HCT116 (cell line): ENCODE measurements around the gene SERHL2. TPM values are rescaled to one million over a fixed set of nuclear protein-coding genes. Genes with fewer than 3 reads are reported as not detected.

Source experiments
- ATAC-seq: fragments of 200-7000 bp; cut with Tn5 transposase; 2 replicates; pipeline ENCODE4 v1.9.1; 2020; ENCODE audit warnings: mild to moderate bottlenecking, moderate library complexity
- BruUV-seq: library from RNA; stranded (reverse); fragments of 400-500 nt; replicated peaks from 2 replicates; lab custom pipeline; 2021; lab: Mats Ljungman, UMichigan
- CTCF ChIA-PET: fragments of 300-600 bp; sonication (Branson Sonifier 250); formaldehyde crosslinking; loops from one replicate; lab custom pipeline; 2021; ENCODE audit warnings: antibody characterized with exemption; lab: Charles Lee
- POLR2A ChIA-PET: fragments of 300-600, 350-600 bp; sonication (Branson Sonifier 250); formaldehyde crosslinking; loops from one replicate; lab custom pipeline; 2021; ENCODE audit warnings: antibody characterized with exemption; lab: Charles Lee
- RAD21 ChIA-PET, 2 experiments: fragments of 300-600 bp; sonication (Branson Sonifier 250); formaldehyde crosslinking; loops; one replicate each; lab custom pipeline; 2023; ENCODE audit warnings: low total read pairs in 2 of 2; ENCODE audit not compliant: uncharacterized antibody in 2 of 2, unreplicated experiment in 2 of 2, low non-redundant PET in 1 of 2; lab: Charles Lee
- DNase-seq: peaks from one replicate; pipeline ENCODE4 v3.0.0-alpha.2; 2010; ENCODE audit warnings: low read depth, low spot score
- H2AFZ ChIP-seq: fragments of 200-600 bp; shearing (Covaris generic), sonication (generic); 2 replicates; pipeline ENCODE4 v1.6.1; 2017; ENCODE audit warnings: low read depth, mixed run types, mixed read lengths, antibody characterized with exemption, low read length; ENCODE audit not compliant: poor library complexity, severe bottlenecking
- H3K27ac ChIP-seq: 2 replicates; pipeline ENCODE4 v1.5.1; 2012; ENCODE audit warnings: low read depth, low read length
- H3K27me3 ChIP-seq: fragments of 200-600 bp; sonication (generic); 2 replicates; pipeline ENCODE4 v1.6.1; 2016; ENCODE audit warnings: mixed run types, low read length, mixed read lengths; ENCODE audit not compliant: insufficient read depth
- H3K36me3 ChIP-seq, 2 experiments: fragments of 200-500 bp in 1 of 2; fragments of 200-600 bp in 1 of 2; sonication (Bioruptor generic) in 1 of 2; sonication (generic) in 1 of 2; 2 replicates each; pipeline versions ENCODE4 v1.5.1 to v1.6.1; 2014 to 2016; ENCODE audit warnings: low read length in 2 of 2, inconsistent platforms in 1 of 2, mixed read lengths in 1 of 2, mixed run types in 1 of 2; ENCODE audit not compliant: insufficient read depth in 2 of 2, control insufficient read depth in 1 of 2
- H3K4me1 ChIP-seq, 2 experiments: fragments of 200-600 bp in 1 of 2; sonication (generic) in 1 of 2; 2 replicates each; pipeline versions ENCODE4 v1.5.1 to v1.6.1; 2012 to 2017; ENCODE audit warnings: low read length in 2 of 2, inconsistent platforms in 1 of 2, mild to moderate bottlenecking in 1 of 2, mixed read lengths in 1 of 2, mixed run types in 1 of 2, moderate library complexity in 1 of 2; ENCODE audit not compliant: insufficient read depth in 2 of 2, control insufficient read depth in 1 of 2
- H3K4me2 ChIP-seq: fragments of 200-600 bp; sonication (generic); 2 replicates; pipeline ENCODE4 v1.6.1; 2017; ENCODE audit warnings: mixed run types, low read length, mixed read lengths
- H3K4me3 ChIP-seq, 2 experiments: fragments of 200-600 bp in 1 of 2; sonication (generic) in 1 of 2; replicated peaks in 1 of 2; 2 replicates each; pipeline ENCODE4 v1.5.1; 2011 to 2016; ENCODE audit warnings: low read length in 2 of 2, control low read depth in 1 of 2, low read depth in 1 of 2, mild to moderate bottlenecking in 1 of 2, mixed read lengths in 1 of 2, mixed run types in 1 of 2
- H3K79me2 ChIP-seq: fragments of 200-600 bp; sonication (generic); 2 replicates; pipeline ENCODE4 v1.6.1; 2017; ENCODE audit warnings: mild to moderate bottlenecking, mixed run types, low read length, moderate library complexity, mixed read lengths; ENCODE audit not compliant: insufficient read depth
- H3K9ac ChIP-seq: fragments of 200-600 bp; sonication (generic); 2 replicates; pipeline ENCODE4 v1.6.1; 2016; ENCODE audit warnings: low read length, mixed read lengths
- H3K9me2 ChIP-seq: fragments of 200-600 bp; sonication (generic), shearing (Covaris generic); 2 replicates; pipeline ENCODE4 v1.6.1; 2017; ENCODE audit warnings: mixed run types, mild to moderate bottlenecking, moderate library complexity; ENCODE audit not compliant: insufficient read depth
- H3K9me3 ChIP-seq, 2 experiments: fragments of 200-500 bp in 1 of 2; fragments of 200-600 bp in 1 of 2; sonication (Bioruptor generic) in 1 of 2; sonication (generic) in 1 of 2; 2 replicates each; pipeline ENCODE4 v1.6.1; 2014 to 2017; ENCODE audit warnings: low read length in 2 of 2, mixed read lengths in 2 of 2, inconsistent platforms in 1 of 2, low read depth in 1 of 2, mild to moderate bottlenecking in 1 of 2, mixed run types in 1 of 2, moderate library complexity in 1 of 2; ENCODE audit not compliant: control insufficient read depth in 1 of 2, insufficient read depth in 1 of 2
- H4K20me1 ChIP-seq: fragments of 200-600 bp; sonication (generic), shearing (Covaris generic); 2 replicates; pipeline ENCODE4 v1.6.1; 2017; ENCODE audit warnings: mixed run types, mild to moderate bottlenecking, moderate library complexity; ENCODE audit not compliant: insufficient read depth
- CBX3 ChIP-seq: IDR thresholded peaks from 2 replicates; pipeline ENCODE4 v1.6.1; 2012; ENCODE audit warnings: low read depth
- CTCF ChIP-seq, 3 experiments: fragments of 200-600 bp in 1 of 3; sonication (generic) in 1 of 3; IDR thresholded peaks in 2 of 3; conservative IDR thresholded peaks in 1 of 3; 2 replicates each; pipeline ENCODE4 v1.5.1; 2012 to 2017; ENCODE audit warnings: low read depth in 2 of 3, low read length in 2 of 3, antibody characterized with exemption in 1 of 3, borderline replicate concordance in 1 of 3, control low read depth in 1 of 3, mild to moderate bottlenecking in 1 of 3, mixed read lengths in 1 of 3, mixed run types in 1 of 3, moderate library complexity in 1 of 3; ENCODE audit not compliant: insufficient read depth in 1 of 3
- POLR2AphosphoS5 ChIP-seq: IDR thresholded peaks from 2 replicates; pipeline ENCODE4 v1.6.1; 2011; ENCODE audit warnings: mild to moderate bottlenecking, low read depth, low read length, moderate library complexity
- SRF ChIP-seq: IDR thresholded peaks from 2 replicates; pipeline ENCODE4 v1.6.1; 2012; ENCODE audit warnings: low read depth
- YY1 ChIP-seq: IDR thresholded peaks from 2 replicates; pipeline ENCODE4 v1.6.1; 2011; ENCODE audit warnings: low read length, low read depth, moderate library complexity, mild to moderate bottlenecking; ENCODE audit not compliant: insufficient replicate concordance; ENCODE audit errors: extremely low read depth
- ZFX ChIP-seq: fragments of 450-650 bp; IDR thresholded peaks from 2 replicates; pipeline ENCODE4 v1.6.1; 2017
- ZNF274 ChIP-seq: fragments of 200-500 bp; sonication (Bioruptor generic); IDR thresholded peaks from 2 replicates; pipeline ENCODE4 v1.6.1; 2014; ENCODE audit warnings: mild to moderate bottlenecking, low read depth, low read length, inconsistent platforms
- intact Hi-C: fragments of 100-400 bp; cut with micrococcal nuclease; formaldehyde crosslinking; loops from 2 replicates; pipeline ENCODE4 v1.10.0; 2022
- total RNA-seq: library from RNA; stranded (reverse); gene quantifications from one replicate; pipeline ENCODE4 v1.2.1, GENCODE V29; 2021; ENCODE audit not compliant: unreplicated experiment
- TF ChIP-seq, protein P1 (sequence below): IDR thresholded peaks from 2 replicates; pipeline ENCODE4 v1.6.1; 2012; ENCODE audit warnings: low read depth

SERHL2 gene
- total RNA-seq, 1 experiment from 2014 or later, result not detected

- Histone ChIP-seq H2AFZ (no peak overlapping the region), H3K27ac (no peak overlapping the region), H3K4me1 (peaks cover under 1% of the 10 kb centered on the region in 2 experiments; a peak in 2 of 4 replicates), H3K36me3 (peaks cover 29 to 53% of the 10 kb centered on the region in 2 experiments), H4K20me1 (peaks cover 14% of the 10 kb centered on the region; the same call in 1 of the 2 replicates), H3K27me3 (no peaks in the 10 kb centered on the region), H3K4me3 (no peak overlapping the region), H3K9me2 (no peaks in the 10 kb centered on the region), H3K79me2 (peaks cover 95% of the 10 kb centered on the region)
- POLR2A ChIA-PET, result interaction anchor here (1.6 kb wide), 1 partner anchor 11 kb away, joined by 4 read pairs; the partner anchor contains the start of gene POLDIP3
- no peak for DNase-seq
- CTCF ChIA-PET, result no interaction called here
- intact Hi-C loops, result no loop called here
- RAD21 ChIA-PET, result no interaction called here
- TF ChIP-seq ZNF274 (no peak), POLR2AphosphoS5 (no peak), SRF (no peak), CTCF (IDR thresholded peaks at IDR 0.05 in 2 of 3, conservative IDR thresholded peaks at IDR 0.05 in 1 of 3; ENCODE audit: borderline replicate concordance in 1 of 3, insufficient read depth in 1 of 3, low read depth in 2 of 3, low read length in 2 of 3) (no peak), ZFX (no peak), YY1 (no peak), CBX3 (no peak)
- TF ChIP-seq, protein P1, sequence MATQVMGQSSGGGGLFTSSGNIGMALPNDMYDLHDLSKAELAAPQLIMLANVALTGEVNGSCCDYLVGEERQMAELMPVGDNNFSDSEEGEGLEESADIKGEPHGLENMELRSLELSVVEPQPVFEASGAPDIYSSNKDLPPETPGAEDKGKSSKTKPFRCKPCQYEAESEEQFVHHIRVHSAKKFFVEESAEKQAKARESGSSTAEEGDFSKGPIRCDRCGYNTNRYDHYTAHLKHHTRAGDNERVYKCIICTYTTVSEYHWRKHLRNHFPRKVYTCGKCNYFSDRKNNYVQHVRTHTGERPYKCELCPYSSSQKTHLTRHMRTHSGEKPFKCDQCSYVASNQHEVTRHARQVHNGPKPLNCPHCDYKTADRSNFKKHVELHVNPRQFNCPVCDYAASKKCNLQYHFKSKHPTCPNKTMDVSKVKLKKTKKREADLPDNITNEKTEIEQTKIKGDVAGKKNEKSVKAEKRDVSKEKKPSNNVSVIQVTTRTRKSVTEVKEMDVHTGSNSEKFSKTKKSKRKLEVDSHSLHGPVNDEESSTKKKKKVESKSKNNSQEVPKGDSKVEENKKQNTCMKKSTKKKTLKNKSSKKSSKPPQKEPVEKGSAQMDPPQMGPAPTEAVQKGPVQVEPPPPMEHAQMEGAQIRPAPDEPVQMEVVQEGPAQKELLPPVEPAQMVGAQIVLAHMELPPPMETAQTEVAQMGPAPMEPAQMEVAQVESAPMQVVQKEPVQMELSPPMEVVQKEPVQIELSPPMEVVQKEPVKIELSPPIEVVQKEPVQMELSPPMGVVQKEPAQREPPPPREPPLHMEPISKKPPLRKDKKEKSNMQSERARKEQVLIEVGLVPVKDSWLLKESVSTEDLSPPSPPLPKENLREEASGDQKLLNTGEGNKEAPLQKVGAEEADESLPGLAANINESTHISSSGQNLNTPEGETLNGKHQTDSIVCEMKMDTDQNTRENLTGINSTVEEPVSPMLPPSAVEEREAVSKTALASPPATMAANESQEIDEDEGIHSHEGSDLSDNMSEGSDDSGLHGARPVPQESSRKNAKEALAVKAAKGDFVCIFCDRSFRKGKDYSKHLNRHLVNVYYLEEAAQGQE, result no peak
- TF ChIP-seq, all 23 proteins: peak for 0
- Histone ChIP-seq H3K9ac (no peak overlapping the region), H3K4me2 (no peak overlapping the region), H3K9me3 (no peaks in the 10 kb centered on the region)
- ATAC-seq, result no peak
- no TSS peak for BruUV-seq
Measured at GRCh38 chr22:42603427-42603826, 49.7 kb downstream of the SERHL2 start.
